GM12875 (cell line): ENCODE data around the gene HIVEP2.

Source experiments
- H3K4me3 ChIP-seq: one replicate; pipeline ENCODE4 v1.5.1; 2011; ENCODE audit warnings: low read depth, low read length, control low read depth
- CTCF ChIP-seq: IDR thresholded peaks from 2 replicates; pipeline ENCODE4 v1.5.1; 2011; ENCODE audit warnings: low read depth, mild to moderate bottlenecking, control low read depth, inconsistent platforms, low read length, moderate library complexity, borderline replicate concordance; ENCODE audit not compliant: insufficient read depth

Gene HIVEP2

DNA sequence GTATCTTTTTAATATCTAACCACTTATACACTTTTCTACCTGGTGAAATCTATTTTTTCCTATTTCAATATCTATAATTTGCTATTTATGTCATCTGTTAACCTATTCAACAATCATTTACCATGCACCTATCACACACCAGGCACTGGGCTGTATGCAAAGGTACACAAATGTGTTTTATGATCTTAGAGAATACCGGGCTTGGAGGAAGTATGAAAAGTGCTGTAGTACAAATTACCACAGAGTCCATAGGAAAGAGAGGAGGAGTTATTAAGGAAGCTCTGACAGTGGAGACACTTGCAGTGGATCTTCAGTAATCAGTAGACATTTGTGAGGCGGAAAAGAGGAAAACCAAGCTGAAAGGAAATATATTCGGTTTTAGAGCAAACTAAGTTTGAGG, 96.0 kb downstream of the HIVEP2 start:
- TF ChIP-seq CTCF = no peak

GRCh38 chr6:142848156-142848555, 96.8 kb downstream of the HIVEP2 start:
- no peak overlapping the region for H3K4me3 ChIP-seq
- TF ChIP-seq CTCF = no peak

More for the DNA sequence above, 96.0 kb downstream of the HIVEP2 start:
- no peak overlapping the region for H3K4me3 ChIP-seq

DNA sequence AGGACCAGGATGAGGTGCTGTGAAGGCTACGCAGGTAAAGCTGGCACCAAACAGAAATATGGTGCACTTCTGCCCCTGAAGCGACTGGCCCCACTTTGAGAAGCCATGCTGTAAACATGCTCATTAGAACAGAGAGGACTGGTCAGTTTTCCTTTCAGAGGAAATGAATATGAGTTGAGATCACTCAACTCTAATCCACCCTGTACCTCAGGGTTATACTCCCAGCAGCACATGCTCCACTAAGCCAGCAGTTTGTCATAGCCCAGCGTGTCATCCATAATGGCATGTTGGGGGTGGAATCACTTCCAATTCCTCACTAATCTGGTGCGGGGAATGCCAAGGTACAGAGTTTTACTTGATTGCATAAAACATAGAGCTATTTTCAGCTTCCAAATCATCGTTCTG, 98.1 kb downstream of the HIVEP2 start:
- no peak overlapping the region for H3K4me3 ChIP-seq
- no peak for TF ChIP-seq CTCF

GRCh38 chr6:142846459-142846831, 98.5 kb downstream of the HIVEP2 start:
- no peak overlapping the region for H3K4me3 ChIP-seq

DNA sequence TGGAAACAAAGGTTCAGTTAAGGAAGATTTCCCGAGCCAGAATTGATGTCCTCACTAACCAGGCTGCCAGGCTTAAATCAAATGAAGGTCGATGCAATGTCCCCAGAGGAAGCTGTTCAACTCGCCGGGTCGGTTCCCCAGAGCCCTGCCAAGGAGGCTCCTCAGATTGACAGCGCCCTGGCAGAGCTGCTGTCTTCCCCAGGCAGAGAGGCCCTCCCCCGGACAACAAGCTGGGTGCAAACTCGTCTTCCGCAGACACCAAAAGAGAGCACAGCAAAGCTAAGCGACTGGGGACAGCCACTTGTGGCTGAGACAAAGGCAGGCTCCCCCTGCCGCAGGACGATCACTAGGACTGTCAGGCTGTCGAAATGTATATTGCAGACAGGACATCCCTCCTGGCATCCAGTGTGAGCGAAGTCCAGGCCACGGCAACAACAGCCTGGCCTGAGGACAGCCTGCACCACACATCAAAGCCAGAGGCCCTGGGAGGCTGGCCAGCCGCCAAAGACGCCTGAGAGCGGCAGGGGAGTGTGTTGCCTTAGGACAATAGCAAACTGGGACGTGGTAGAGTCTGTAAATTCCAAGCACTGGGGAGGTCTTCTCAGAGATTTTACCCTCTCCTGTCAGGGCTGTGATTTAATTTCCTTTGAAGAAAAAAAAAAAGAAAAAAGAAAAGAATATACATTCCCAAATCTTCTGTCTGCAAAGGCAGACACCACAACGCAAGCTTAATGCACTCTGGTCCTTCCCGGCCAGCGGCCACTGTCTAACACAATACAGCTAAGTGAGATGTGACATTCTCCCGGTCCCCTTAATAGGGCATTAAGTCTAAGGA, 99.1 kb downstream of the HIVEP2 start:
- no peak overlapping the region for H3K4me3 ChIP-seq
- TF ChIP-seq CTCF = no peak

More at GRCh38 chr6:142846459-142846831, 98.5 kb downstream of the HIVEP2 start:
- no peak for TF ChIP-seq CTCF

- no peak overlapping the region for H3K4me3 ChIP-seq
- no peak for TF ChIP-seq CTCF
These were observed 99.8 kb downstream of the HIVEP2 start for GRCh38 chr6:142845143-142845571.
